Activated T-helper 17 cell treated with anti-CD3 and anti-CD28 coated beads, Interleukin-2, amount 50 U/mL, for 72 hours (primary cell): ENCODE measurements around the gene C1R. TPM values are rescaled to one million over a fixed set of nuclear protein-coding genes. Genes with fewer than 3 reads are reported as not detected.

ENCODE experiments used
- ATAC-seq: fragments of 150-1000 bp; cut with Tn5 transposase; replicated peaks from 2 replicates; pipeline ENCODE4 v1.10.0; 2021; ENCODE audit warnings: mild to moderate bottlenecking, moderate library complexity
- H3K27ac Mint-ChIP-seq: one replicate; pipeline ENCODE4 v1.8.0; 2022; ENCODE audit warnings: mixed read lengths
- H3K27me3 Mint-ChIP-seq: one replicate; pipeline ENCODE4 v1.8.0; 2022; ENCODE audit warnings: mixed read lengths
- H3K36me3 Mint-ChIP-seq: one replicate; pipeline ENCODE4 v1.8.0; 2022; ENCODE audit warnings: low read depth, mild to moderate bottlenecking, mixed read lengths
- H3K4me1 Mint-ChIP-seq: one replicate; pipeline ENCODE4 v1.8.0; 2022; ENCODE audit warnings: mixed read lengths
- H3K4me3 Mint-ChIP-seq: one replicate; pipeline ENCODE4 v1.8.0; 2022; ENCODE audit warnings: mild to moderate bottlenecking, mixed read lengths
- H3K9me3 Mint-ChIP-seq: one replicate; pipeline ENCODE4 v1.8.0; 2022; ENCODE audit warnings: mixed read lengths
- total RNA-seq, 2 donors: library from RNA; stranded (reverse); gene quantifications; one replicate each; pipeline ENCODE4 v1.2.3, GENCODE V29; 2022

The C1R gene
- total RNA-seq, 2 donors from 2014 or later = 3.2 to 3.3 TPM

- ATAC-seq = no peak
- Mint-ChIP-seq H3K27me3 (peaks cover 4% of the 10 kb centered on the region), H3K36me3 (no peaks in the 10 kb centered on the region)
Measured at GRCh38 chr12:7075518-7075917, 16.7 kb downstream of the C1R start.

GRCh38 chr12:7073946-7074345 is 18.3 kb downstream of the C1R start:
- Mint-ChIP-seq H3K27me3 (peaks cover 4% of the 10 kb centered on the region), H3K9me3 (no peaks in the 10 kb centered on the region), H3K4me3 (no peak overlapping the region), H3K36me3 (no peaks in the 10 kb centered on the region), H3K27ac (no peak overlapping the region), H3K4me1 (peaks cover 9% of the 10 kb centered on the region)
- no peak for ATAC-seq

More at GRCh38 chr12:7075518-7075917, 16.7 kb downstream of the C1R start:
- peak overlapping the region; percentile 20 for H3K27ac Mint-ChIP-seq
- peaks cover 9% of the 10 kb centered on the region for H3K4me1 Mint-ChIP-seq
- no peak overlapping the region for H3K4me3 Mint-ChIP-seq
- no peaks in the 10 kb centered on the region for H3K9me3 Mint-ChIP-seq

GRCh38 chr12:7072554-7072953 is 19.7 kb downstream of the C1R start:
- Mint-ChIP-seq H3K9me3 (no peaks in the 10 kb centered on the region), H3K27me3 (peaks cover 11% of the 10 kb centered on the region), H3K27ac (no peak overlapping the region), H3K4me3 (no peak overlapping the region), H3K36me3 (no peaks in the 10 kb centered on the region), H3K4me1 (peaks cover 9% of the 10 kb centered on the region)
- ATAC-seq = no peak

- no peak overlapping the region for H3K27ac Mint-ChIP-seq
- H3K27me3 Mint-ChIP-seq = peaks cover 13% of the 10 kb centered on the region
- peaks cover 9% of the 10 kb centered on the region for H3K4me1 Mint-ChIP-seq
- no peak for ATAC-seq
- no peaks in the 10 kb centered on the region for H3K36me3 Mint-ChIP-seq
- H3K9me3 Mint-ChIP-seq = no peaks in the 10 kb centered on the region
- H3K4me3 Mint-ChIP-seq = no peak overlapping the region
Measured at GRCh38 chr12:7072035-7072434, 20.2 kb downstream of the C1R start.

GRCh38 chr12:7069386-7069785 is 22.9 kb downstream of the C1R start:
- ATAC-seq = no peak

GRCh38 chr12:7068994-7069346 is 23.3 kb downstream of the C1R start:
- Mint-ChIP-seq H3K4me1 (no peaks in the 10 kb centered on the region), H3K27me3 (peaks cover 13% of the 10 kb centered on the region)
- ATAC-seq = no peak

More at GRCh38 chr12:7069386-7069785, 22.9 kb downstream of the C1R start:
- H3K4me3 Mint-ChIP-seq = no peak overlapping the region
- H3K27me3 Mint-ChIP-seq = peaks cover 13% of the 10 kb centered on the region
- no peak overlapping the region for H3K27ac Mint-ChIP-seq
- H3K4me1 Mint-ChIP-seq = no peaks in the 10 kb centered on the region
- no peaks in the 10 kb centered on the region for H3K9me3 Mint-ChIP-seq
- no peaks in the 10 kb centered on the region for H3K36me3 Mint-ChIP-seq

GRCh38 chr12:7068240-7068993 is 23.8 kb downstream of the C1R start:
- Mint-ChIP-seq H3K9me3 (no peaks in the 10 kb centered on the region), H3K27ac (no peak overlapping the region), H3K27me3 (peaks cover 13% of the 10 kb centered on the region), H3K4me3 (no peak overlapping the region), H3K36me3 (no peaks in the 10 kb centered on the region), H3K4me1 (no peaks in the 10 kb centered on the region)
- ATAC-seq = no peak

More at GRCh38 chr12:7068994-7069346, 23.3 kb downstream of the C1R start:
- Mint-ChIP-seq H3K4me3 (no peak overlapping the region), H3K36me3 (no peaks in the 10 kb centered on the region), H3K9me3 (no peaks in the 10 kb centered on the region), H3K27ac (no peak overlapping the region)

GRCh38 chr12:7067096-7067495 is 25.1 kb downstream of the C1R start:
- no peaks in the 10 kb centered on the region for H3K9me3 Mint-ChIP-seq
- no peaks in the 10 kb centered on the region for H3K36me3 Mint-ChIP-seq
- ATAC-seq = no peak
- H3K4me1 Mint-ChIP-seq = no peaks in the 10 kb centered on the region
- no peak overlapping the region for H3K27ac Mint-ChIP-seq
- H3K27me3 Mint-ChIP-seq = peaks cover 13% of the 10 kb centered on the region
- no peak overlapping the region for H3K4me3 Mint-ChIP-seq

- Mint-ChIP-seq H3K36me3 (no peaks in the 10 kb centered on the region), H3K4me3 (no peak overlapping the region), H3K9me3 (no peaks in the 10 kb centered on the region), H3K27ac (no peak overlapping the region), H3K4me1 (no peaks in the 10 kb centered on the region), H3K27me3 (peaks cover 10% of the 10 kb centered on the region)
- ATAC-seq = no peak
Measured at GRCh38 chr12:7066596-7066995, 25.6 kb downstream of the C1R start.

- no peak for ATAC-seq
- Mint-ChIP-seq H3K4me1 (no peaks in the 10 kb centered on the region), H3K36me3 (no peaks in the 10 kb centered on the region), H3K4me3 (no peak overlapping the region), H3K9me3 (no peaks in the 10 kb centered on the region), H3K27me3 (peaks cover 16% of the 10 kb centered on the region), H3K27ac (no peak overlapping the region)
Measured at GRCh38 chr12:7065073-7065623, 27.1 kb downstream of the C1R start.

GRCh38 chr12:7064516-7064915 is 27.7 kb downstream of the C1R start:
- Mint-ChIP-seq H3K27ac (no peak overlapping the region), H3K27me3 (peaks cover 16% of the 10 kb centered on the region), H3K9me3 (no peaks in the 10 kb centered on the region), H3K36me3 (no peaks in the 10 kb centered on the region), H3K4me1 (no peaks in the 10 kb centered on the region), H3K4me3 (no peak overlapping the region)
- ATAC-seq = no peak

- Mint-ChIP-seq H3K4me3 (no peak overlapping the region), H3K27ac (no peak overlapping the region), H3K36me3 (no peaks in the 10 kb centered on the region), H3K4me1 (no peaks in the 10 kb centered on the region), H3K9me3 (no peaks in the 10 kb centered on the region), H3K27me3 (peaks cover 18% of the 10 kb centered on the region)
- ATAC-seq = no peak
Measured at GRCh38 chr12:7061596-7061995, 30.6 kb downstream of the C1R start.

- ATAC-seq = no peak
- peaks cover 18% of the 10 kb centered on the region for H3K27me3 Mint-ChIP-seq
Measured at GRCh38 chr12:7061138-7061537, 31.1 kb downstream of the C1R start.

GRCh38 chr12:7060353-7060954 is 31.8 kb downstream of the C1R start, which contains the start of gene C1S:
TSS of gene C1S (plus strand) at chr12:7060718. CDS start at chr12:7061913, 1,195 bp downstream.
- Mint-ChIP-seq H3K4me3 (no peak within 1 kb of the TSS), H3K9me3 (no peaks in the 10 kb centered on the region), H3K4me1 (no peaks in the 10 kb centered on the region), H3K27ac (no peak within 1 kb of the TSS), H3K27me3 (peaks cover 18% of the 10 kb centered on the region), H3K36me3 (no peaks in the 10 kb centered on the region)
- ATAC-seq = no peak

More at GRCh38 chr12:7061138-7061537, 31.1 kb downstream of the C1R start:
- Mint-ChIP-seq H3K27ac (no peak overlapping the region), H3K4me3 (no peak overlapping the region), H3K4me1 (no peaks in the 10 kb centered on the region), H3K36me3 (no peaks in the 10 kb centered on the region), H3K9me3 (no peaks in the 10 kb centered on the region)

GRCh38 chr12:7059780-7060179 is 32.5 kb downstream of the C1R start:
- H3K36me3 Mint-ChIP-seq = no peaks in the 10 kb centered on the region
- no peaks in the 10 kb centered on the region for H3K9me3 Mint-ChIP-seq
- peaks cover 18% of the 10 kb centered on the region for H3K27me3 Mint-ChIP-seq

More at GRCh38 chr12:7059780-7060179, 32.5 kb downstream of the C1R start:
- Mint-ChIP-seq H3K4me3 (no peak overlapping the region), H3K4me1 (no peaks in the 10 kb centered on the region), H3K27ac (no peak overlapping the region)
- no peak for ATAC-seq
